Stimulated activated CD8-positive, alpha-beta memory T cell treated with anti-CD3 and anti-CD28 coated beads, Interleukin-4, amount 100 ng/mL, for 48 hours (primary cell): ENCODE results near the gene SLC22A15.
"Not testable (repeated sequence)": the region's sequence is repeated elsewhere in the genome, so short reads cannot be mapped to it uniquely, and the experiment has no call there.

Source experiments
- DNase-seq: peaks from one replicate; pipeline ENCODE4 v3.0.0-alpha.2; 2020

Gene SLC22A15

GRCh38 chr1:115982400-115982799 lies 6.1 kb downstream of the SLC22A15 start:
- DNase-seq = no peak

DNA sequence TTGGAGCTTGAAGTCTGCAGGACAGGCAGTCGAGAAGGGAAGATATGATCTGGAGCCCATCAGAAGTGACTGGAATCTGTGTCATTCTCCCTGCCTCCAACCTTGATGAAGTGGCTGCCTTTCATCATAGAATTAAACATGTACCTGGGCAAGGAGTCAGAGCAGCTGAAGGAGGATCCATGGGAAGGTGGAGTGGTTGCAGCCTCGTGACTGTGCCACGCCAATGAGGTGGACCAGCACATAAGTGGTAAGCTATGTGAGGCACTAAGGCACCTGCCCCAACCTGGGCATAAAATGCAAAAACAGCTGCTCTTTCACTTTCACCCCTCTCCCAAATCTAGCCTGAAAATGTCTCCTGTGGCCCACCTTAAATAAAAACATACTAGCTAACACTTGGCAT lies 7.3 kb downstream of the SLC22A15 start:
- DNase-seq = no peak

GRCh38 chr1:115987623-115988022 lies 11.3 kb downstream of the SLC22A15 start:
- DNase-seq = no peak

DNA sequence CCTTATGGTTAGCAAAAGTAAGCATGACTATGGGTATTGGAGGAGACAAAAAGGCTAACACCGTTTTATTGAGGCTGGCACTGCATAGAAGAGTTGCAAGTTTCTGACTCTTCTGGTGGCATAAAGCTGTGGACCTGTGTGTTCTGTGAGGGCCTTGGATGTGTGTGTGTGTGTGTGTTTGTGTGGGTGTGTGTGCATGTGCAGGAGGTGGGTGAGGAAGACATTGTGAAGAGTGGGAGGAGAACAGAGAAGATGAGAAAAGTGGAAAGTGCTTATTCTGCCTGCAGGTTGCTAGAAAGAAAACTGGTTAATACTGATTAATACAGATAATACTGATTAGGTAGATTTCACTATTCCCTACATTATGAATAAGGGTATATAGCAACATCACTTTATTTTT lies 12.6 kb downstream of the SLC22A15 start:
- no peak for DNase-seq

GRCh38 chr1:115989699-115990098 lies 13.4 kb downstream of the SLC22A15 start:
- DNase-seq = no peak

- no peak for DNase-seq
Measured at GRCh38 chr1:115991909-115992308, 15.6 kb downstream of the SLC22A15 start.

DNA sequence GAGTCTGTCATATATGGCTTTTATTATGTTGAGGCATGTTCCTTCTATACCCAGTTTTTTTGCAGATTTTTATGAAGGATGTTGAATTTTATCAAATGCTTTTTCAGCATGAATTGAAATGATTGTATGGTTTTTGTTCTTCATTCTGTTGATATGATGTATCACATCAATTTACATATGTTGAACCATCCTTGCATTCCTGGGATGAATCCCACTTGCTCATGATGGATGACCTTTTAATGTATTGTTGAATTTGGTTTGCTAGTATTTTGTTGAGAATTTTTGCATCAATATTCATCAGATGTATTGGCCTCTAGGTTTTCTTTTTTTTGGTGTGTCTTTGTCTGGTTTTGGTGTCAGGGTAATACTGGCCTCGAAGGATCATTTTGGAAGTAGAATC lies 21.6 kb downstream of the SLC22A15 start:
- DNase-seq = not testable (repeated sequence)

DNA sequence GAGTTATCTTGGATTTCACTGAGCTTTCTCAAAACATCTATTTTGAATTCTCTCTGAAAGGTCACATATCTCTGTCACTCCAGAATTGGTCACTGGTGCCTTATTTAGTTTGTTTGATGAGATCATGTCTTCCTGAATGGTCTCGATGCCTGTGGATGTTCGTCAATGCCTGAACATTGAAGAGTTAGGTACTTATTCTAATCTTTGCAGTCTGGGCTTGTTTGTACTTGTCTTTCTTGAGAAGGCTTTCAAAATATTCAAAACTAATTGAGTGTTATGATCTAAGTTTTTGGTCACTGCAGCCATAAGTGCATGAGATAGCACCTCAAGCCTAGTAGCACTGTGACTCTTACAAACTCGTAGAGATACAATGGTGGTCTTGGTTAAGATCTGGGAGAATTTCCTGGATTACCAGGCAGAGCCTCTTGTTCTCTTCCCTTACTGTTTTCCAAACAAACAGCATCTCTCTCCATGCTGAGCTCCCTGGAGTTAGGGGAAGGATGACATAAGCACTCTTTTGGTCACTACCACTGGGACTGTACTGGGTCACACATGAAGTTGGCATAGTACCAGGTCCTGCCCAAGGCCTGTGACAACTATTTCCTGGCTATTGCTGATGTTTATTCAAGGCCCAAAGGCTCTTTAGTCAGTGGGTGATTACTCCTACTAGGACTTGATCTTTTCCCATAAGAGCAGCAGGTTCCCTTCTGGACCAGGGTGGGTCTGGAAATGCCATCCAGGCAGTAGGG lies 25.6 kb downstream of the SLC22A15 start:
- DNase-seq = no peak

DNA sequence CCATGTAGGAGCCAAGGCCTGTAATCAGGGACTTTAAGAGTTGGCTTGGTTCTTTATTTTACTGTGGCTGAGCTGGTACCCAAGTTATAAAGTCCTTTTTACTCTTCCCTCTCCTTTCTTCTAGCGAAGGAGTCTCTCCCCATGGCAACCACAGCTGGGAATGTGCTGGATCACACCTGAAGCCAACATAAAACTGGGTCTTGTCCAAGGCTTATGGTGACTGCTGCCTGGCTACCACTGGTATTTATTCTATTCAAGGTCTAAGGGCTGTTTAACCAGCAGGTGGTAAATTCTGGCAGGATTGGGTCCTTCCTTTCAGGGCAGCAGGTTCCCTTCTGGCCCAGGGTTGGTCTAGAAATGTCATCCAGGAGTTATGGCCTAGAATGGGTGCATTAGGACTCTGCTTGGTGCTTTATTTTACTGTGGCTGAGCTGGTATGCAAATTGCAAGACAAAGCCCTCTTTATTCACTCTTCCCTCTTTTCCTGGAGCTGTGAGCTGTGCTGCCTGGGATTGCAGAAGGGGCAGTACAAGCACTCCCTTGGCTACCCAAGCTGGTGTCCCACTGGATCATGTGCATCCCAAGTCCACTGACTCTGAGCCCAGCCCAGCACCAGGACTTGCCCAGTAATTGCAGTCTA lies 26.6 kb downstream of the SLC22A15 start:
- no peak for DNase-seq

DNA sequence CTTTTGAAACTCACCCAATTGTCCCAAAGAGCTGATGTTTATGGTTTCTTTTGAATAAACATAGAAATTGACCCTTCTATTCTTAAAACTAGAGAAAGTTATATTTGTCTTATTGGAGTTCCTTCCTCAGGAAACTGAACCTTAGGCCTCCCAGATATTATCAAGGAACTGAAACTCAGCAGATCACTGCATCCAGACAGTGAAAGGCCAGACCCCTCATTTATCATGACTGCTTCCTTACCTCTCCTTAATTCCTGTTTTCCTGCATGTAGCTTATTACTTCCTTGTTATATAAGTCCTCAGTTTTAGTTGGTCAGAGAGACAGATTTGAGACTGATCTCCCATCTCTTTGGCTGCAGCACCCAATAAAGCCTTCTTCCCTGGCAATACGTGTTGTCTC lies 27.5 kb downstream of the SLC22A15 start:
- DNase-seq = no peak

- DNase-seq = no peak
Measured at GRCh38 chr1:116006486-116006964, 30.2 kb downstream of the SLC22A15 start.

GRCh38 chr1:116008656-116009390 lies 32.5 kb downstream of the SLC22A15 start:
- no peak for DNase-seq

- no peak for DNase-seq
Measured at GRCh38 chr1:116012716-116013115, 36.4 kb downstream of the SLC22A15 start.

DNA sequence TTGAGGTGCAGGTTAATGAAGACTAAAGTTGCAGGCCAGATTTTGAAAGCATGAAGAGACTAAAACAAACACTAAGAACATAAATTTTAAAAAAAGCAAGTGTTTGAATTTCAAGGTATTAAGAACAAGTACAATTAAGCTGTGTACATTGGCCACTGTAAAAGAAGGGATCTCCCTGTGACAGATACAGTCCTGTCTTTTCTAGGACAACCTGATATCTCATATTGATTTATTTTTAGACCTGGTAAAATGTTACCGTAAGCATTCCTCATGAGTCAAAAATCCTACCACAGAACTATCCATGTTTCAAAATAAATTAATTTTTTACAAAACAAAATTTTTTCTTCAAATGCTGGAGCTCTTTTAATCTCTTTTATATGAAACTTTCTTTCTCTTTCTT lies 39.4 kb downstream of the SLC22A15 start:
- DNase-seq = no peak

- DNase-seq = no peak
Measured at GRCh38 chr1:116018007-116018406, 41.7 kb downstream of the SLC22A15 start.

- no peak for DNase-seq
Measured at GRCh38 chr1:116019653-116020253, 43.4 kb downstream of the SLC22A15 start.

DNA sequence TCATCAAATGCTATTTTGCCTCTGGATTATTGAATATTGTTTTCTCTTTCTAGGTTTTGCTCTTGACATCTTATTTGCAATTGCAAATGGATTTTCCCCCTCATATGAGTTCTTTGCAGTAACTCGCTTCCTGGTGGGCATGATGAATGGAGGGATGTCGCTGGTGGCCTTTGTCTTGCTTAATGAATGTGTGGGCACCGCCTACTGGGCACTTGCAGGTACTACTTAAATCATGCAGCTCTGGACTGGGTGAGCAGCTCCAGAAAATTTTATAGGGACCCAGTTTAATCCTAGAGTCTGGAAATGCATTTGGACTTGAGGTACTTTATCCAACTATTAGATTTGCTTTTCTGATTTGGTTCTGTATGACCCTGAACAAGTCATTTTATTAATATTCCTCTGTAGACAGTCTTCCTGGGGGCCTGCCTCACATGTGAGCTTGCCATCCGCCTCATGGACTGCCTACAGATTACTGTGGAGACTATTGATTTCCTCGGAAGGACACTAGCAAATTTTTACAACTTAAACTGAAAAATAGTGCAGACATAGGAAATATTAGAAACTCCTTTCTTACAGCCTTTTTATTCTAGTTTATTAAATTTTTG lies 44.5 kb downstream of the SLC22A15 start:
- DNase-seq = peak; percentile 62

GRCh38 chr1:116024626-116025025 lies 48.3 kb downstream of the SLC22A15 start:
- DNase-seq = no peak

DNA sequence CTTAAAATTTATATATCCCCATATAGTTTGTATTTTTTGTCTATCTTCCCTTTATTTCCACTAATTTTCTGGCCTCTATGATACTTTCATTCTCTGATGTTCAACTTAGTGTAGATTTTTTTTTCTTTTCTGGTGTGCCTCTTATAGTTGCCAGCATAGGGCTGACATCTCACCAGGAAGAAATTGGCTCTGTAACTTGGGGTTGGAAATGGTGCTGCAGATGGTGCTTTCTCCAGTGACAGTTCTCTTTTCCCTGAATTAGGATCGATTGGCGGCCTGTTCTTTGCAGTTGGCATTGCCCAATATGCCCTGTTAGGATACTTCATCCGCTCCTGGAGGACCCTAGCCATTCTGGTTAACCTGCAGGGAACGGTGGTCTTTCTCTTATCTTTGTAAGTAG lies 50.3 kb downstream of the SLC22A15 start:
- no peak for DNase-seq

GRCh38 chr1:116031302-116031835 lies 55.1 kb downstream of the SLC22A15 start:
- DNase-seq = no peak

DNA sequence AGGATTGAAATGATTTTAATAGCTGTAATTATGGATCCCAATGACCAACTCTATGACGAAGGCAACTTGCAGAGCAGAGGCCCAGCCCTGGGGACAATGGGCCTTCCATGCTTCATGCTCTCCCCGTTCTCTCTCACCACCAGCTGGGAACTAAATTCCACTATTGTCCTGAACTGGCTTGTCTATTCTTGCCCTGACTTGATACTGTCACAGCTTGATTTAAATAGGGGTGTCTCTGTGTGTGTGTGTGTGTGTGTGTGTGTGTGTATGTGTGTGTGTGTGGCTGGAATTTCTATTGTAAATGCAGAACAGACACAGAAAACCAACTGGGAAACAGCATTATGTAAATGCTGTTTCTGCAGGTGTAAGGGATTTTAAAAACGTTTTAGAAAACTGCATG lies 57.0 kb downstream of the SLC22A15 start:
- DNase-seq = no peak

GRCh38 chr1:116036255-116036654 lies 59.9 kb downstream of the SLC22A15 start:
- no peak for DNase-seq

- DNase-seq = no peak
Measured at GRCh38 chr1:116038679-116039078, 62.4 kb downstream of the SLC22A15 start.
